Smooth muscle cell of the brain vasculature (primary cell): Measurements from ENCODE around the gene CDK9.

Experiments
- DNase-seq: peaks from one replicate; pipeline ENCODE4 v3.0.0-alpha.2; 2012; ENCODE audit warnings: low read depth, low spot score

Gene CDK9

DNA sequence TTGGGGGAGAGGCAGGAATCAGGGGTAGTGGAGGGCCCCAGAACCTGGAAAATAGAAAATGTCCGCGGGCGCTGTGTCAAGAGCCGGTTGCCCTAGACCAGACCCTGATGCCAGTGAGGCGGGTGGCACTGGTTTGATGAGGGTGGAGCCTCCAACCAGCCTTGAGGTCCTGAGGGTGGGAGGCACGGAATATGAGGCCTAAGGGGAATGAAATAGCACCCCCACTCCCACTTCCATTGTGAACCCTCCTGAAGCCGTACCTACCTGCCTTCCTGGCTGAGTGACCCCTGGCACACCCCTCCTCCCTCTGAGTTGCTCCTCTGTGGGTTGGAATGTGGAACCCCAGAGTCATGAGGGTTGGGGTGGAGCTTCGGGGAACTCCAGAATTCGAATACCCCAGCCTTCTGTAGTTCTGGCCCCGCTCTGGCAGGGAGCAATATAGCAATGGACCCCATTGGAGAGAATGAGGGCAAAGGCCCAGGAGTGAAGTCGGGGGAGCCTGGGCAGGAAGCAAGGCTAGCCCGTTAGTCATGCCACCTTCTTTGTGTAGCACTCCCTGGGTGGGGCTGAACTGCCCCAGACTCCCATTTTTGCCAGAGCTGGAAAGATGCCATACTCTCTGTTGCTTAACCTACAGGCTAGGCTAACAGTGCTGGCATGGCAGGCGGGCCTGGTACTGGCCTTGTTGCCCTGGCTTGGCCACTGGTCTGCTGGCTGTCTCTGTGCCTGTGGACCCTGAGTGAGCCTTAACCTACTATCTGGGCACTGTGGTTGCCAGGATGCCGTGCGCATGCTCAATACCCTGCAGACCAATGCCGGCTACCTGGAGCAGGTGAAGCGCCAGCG is 17.9 kb downstream of the CDK9 start:
- no peak for DNase-seq

DNA sequence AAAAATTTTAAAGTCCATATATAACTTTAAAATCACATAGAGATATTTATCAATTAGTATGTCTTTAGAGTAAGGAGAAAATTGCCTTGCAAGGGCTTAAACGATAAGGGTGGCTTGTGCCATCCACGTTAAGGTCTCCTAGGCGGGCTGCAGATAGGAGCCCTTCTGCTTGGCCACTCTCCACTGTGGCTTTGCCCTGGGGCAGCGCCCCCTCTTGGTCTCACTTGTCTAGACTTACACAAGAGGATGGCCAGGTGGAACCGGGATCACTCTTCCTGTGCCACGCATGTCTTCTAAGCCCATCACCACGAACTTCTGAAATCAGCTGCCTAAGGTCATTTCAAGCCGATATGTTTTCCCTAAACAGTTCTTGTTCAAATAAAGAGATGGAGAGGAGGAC is 19.8 kb downstream of the CDK9 start:
- DNase-seq, result no peak

DNA sequence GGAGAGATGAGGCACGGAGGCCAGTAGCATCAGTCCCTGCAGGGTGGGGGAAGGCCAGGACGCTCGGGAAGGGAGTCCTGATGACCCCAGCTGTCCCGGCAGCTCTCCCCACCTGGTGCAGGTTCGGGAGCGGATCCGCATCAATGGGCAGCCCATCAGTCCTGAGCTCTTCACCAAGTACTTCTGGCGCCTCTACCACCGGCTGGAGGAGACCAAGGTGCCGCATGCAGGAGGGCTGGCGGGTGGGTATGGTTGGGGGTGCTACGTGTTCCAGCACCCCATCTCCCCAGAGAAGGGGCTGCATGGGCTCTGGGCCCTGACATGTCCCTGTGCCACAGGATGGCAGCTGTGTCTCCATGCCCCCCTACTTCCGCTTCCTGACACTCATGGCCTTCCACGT is 21.0 kb downstream of the CDK9 start:
- no peak for DNase-seq

DNA sequence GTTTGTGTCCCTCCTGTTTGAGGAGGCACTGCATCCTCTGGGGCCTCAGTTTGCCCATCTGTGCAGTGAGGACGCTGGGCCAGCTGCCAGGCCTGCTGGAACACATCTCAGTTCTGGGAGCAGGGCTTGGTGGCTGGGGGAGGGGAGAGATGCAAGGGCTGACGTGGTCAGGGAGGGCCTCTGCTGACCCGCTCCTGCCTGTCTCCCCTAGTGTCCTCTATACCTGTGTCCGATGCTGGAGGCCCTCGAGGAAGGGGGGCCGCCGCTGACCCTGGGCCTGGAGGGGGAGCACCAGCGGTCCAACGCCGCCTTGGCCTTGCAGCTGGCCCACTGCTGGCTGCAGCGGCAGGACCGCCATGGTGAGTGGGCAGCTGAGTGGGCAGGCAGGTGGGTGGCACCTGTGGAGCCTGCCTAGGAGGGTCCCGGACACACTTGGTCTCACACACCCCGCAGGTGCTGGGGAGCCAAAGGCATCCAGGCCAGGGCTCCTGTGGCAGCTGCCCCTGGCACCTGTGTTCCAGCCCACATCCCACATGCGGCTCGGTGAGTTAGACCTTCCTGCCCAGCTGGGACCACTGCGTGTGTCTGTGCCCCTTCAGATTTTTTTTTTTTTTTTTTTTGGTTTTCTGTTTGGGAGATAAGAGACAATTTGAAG is 22.6 kb downstream of the CDK9 start:
- DNase-seq, result no peak

DNA sequence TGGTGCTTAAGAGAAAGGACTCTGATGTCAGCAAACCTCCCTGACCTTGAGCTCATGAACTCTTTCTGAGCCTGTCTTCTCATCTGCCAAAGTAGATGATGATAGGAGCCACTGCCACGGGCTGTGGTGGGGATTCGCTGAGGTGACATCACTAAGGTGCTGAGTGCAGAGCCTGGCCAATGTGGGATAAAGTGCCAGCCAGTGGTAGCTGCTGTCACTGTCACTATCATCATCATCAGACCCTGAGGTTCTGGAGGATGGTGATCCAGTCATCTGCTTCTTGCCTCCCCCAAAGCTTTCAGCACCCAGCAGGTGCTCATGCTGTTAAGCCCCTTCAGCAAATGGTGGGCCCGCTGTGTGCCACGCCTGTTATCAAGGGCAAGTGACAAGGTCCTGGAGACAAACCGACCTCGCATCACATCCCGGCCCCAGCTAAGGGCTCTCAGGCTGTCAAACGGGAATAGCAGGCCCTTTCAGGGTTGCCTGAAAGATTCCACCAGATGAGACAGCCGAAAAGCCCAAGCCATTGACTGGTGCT is 23.2 kb downstream of the CDK9 start:
- DNase-seq, result no peak

GRCh38 chr9:127809540-127810377 is 23.9 kb downstream of the CDK9 start:
- no peak for DNase-seq

GRCh38 chr9:127810378-127811187 is 24.7 kb downstream of the CDK9 start:
- no peak for DNase-seq

- no peak for DNase-seq
These were observed 26.2 kb downstream of the CDK9 start for GRCh38 chr9:127812011-127812410.

DNA sequence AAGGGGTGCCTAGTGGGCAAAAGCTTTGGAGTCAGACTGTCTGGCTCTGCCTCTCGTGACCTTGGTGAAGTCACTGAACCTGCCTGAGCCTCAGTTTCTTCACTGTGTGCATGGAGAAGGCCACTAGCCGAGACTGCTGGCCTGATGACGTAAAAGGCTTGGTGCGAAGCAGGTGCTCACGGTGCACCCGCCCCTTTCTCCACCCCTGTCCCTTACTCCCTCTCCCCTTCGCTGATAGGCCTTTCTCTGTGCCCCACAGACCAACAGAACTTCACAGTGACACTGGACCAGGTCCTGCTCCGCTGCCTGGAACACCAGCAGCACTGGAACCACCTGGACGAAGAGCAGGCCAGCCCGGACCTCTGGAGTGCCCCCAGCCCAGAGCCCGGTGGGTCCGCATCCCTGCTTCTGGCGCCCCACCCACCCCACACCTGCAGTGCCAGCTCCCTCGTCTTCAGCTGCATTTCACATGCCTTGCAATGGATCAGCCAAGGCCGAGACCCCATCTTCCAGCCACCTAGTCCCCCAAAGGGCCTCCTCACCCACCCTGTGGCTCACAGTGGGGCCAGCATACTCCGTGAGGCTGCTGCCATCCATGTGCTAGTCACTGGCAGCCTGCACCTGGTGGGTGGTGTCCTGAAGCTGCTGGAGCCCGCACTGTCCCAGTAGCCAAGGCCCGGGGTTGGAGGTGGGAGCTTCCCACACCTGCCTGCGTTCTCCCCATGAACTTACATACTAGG is 27.3 kb downstream of the CDK9 start:
- no peak for DNase-seq

DNA sequence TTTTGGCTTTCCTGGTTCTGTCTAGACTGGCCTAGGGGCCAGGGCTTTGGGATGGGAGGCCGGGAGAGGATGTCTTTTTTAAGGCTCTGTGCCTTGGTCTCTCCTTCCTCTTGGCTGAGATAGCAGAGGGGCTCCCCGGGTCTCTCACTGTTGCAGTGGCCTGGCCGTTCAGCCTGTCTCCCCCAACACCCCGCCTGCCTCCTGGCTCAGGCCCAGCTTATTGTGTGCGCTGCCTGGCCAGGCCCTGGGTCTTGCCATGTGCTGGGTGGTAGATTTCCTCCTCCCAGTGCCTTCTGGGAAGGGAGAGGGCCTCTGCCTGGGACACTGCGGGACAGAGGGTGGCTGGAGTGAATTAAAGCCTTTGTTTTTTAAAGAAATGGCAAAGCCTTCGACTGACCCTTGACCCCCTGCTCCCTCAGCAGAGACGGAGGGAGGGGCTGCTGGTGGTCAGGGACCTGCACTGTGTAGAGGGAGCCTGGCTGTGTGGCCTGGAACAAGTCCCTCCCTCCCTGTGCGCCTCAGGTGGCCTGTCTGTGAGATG is 27.9 kb downstream of the CDK9 start:
- no peak for DNase-seq

GRCh38 chr9:127814619-127815511 is 29.0 kb downstream of the CDK9 start:
- no peak for DNase-seq

- DNase-seq, result no peak
These were observed 29.9 kb downstream of the CDK9 start for GRCh38 chr9:127815512-127816361.

- DNase-seq, result no peak
These were observed 30.5 kb downstream of the CDK9 start for GRCh38 chr9:127816362-127816725.

DNA sequence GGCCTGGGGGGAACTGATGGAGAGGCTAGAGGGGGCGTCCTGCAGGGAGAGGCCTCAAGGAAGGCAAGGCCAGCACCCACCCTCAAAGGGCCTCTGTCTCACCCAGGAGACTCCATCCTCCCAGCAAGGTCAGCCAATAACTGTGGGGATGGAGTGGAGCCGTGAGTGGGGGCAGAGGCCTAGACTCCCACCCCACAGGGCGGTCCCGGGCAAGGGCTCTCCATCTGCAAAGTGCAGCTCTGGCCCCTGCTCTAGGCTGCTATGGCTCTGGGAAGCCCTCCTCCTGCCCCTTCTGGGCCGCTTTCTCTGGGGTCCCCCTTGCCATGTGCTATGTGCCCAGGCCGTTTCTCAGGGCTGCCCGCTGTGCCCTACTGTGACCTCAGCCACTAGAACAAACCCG is 30.9 kb downstream of the CDK9 start:
- DNase-seq, result no peak

- no peak for DNase-seq
These were observed 32.1 kb downstream of the CDK9 start for GRCh38 chr9:127817881-127818434.

DNA sequence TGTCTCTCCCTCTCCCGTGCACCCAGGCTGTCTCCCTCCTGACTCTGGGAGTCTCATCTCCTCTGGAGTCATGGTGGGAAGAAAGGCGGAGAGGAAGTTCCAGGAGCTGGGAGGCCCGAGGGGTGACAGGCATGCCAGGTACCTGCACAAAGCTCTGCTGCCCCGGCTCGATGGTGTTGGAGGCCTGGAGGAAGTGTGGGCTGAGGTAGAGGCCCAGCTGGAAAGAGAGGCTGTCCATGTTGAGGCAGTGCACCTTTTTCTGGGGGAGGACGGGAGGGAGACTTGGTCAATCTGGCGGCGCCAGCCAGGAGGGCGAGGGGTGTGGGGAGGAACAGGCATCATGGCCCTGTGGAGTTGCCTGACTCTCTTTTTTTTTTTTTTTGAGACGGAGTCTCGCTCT is 32.7 kb downstream of the CDK9 start:
- no peak for DNase-seq

DNA sequence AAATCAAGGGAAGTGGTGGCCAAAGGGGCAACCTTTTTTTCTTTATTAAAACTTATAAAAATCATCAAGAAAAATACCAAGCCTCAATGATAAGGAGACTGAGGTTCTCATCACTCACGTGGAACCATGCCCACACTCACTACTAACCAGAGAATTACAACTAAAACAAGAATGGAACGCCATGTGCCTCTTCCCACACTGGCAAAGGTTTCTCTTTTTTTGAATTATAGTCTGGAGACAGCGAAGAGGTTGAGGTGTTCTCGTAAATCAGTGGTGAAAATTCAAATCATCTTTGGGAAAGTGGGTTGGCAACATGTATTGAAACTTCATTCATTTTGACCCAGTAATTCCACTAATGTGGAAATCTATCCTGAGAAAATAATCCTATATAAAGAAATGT is 36.3 kb downstream of the CDK9 start:
- DNase-seq, result no peak
